Tibial nerve (tissue), 4 donors: ENCODE measurements around the gene SPDL1. TPM values are rescaled to one million over a fixed set of nuclear protein-coding genes. Genes with fewer than 3 reads are reported as not detected.
"Not testable (repeated sequence)": the region's sequence is repeated elsewhere in the genome, so short reads cannot be mapped to it uniquely, and the experiment has no call there.

Experiments
- DNase-seq, 2 donors: peaks; one replicate each; pipeline ENCODE4 v3.0.0-alpha.2; 2019; ENCODE audit warnings: low spot score in 2 of 2
- H3K27ac ChIP-seq, 4 donors: fragments of 200-600 bp; sonication (generic) in 3 of 4; one replicate each; pipeline ENCODE4 v1.5.1; 2017 to 2019; ENCODE audit warnings: mild to moderate bottlenecking in 1 of 4
- H3K27me3 ChIP-seq, 2 donors: fragments of 200-600 bp; sonication (generic) in 1 of 2; one replicate each; pipeline versions ENCODE4 v1.5.1 to v1.6.0; 2017 to 2019
- H3K36me3 ChIP-seq, 3 donors: fragments of 200-600 bp; sonication (generic); one replicate each; pipeline ENCODE4 v1.5.1; 2018 to 2019
- H3K4me1 ChIP-seq, 4 donors: fragments of 200-600 bp; sonication (generic) in 3 of 4; one replicate each; pipeline ENCODE4 v1.5.1; 2017 to 2019
- H3K4me3 ChIP-seq, 4 donors: fragments of 200-600 bp; sonication (generic) in 3 of 4; one replicate each; pipeline ENCODE4 v1.5.1; 2017 to 2019; ENCODE audit warnings: mild to moderate bottlenecking in 1 of 4, moderate library complexity in 1 of 4
- H3K9me3 ChIP-seq, 4 donors: fragments of 200-600 bp; sonication (generic) in 3 of 4; one replicate each; pipeline ENCODE4 v1.5.1; 2017 to 2019
- EP300 ChIP-seq, 2 donors: sonication (generic); formaldehyde crosslinking; IDR thresholded peaks; one replicate each; pipeline ENCODE4 v1.6.1; 2017; ENCODE audit warnings: antibody characterized with exemption in 2 of 2, mild to moderate bottlenecking in 1 of 2
- POLR2A ChIP-seq, 2 donors: fragments of 450-650 bp; IDR thresholded peaks; one replicate each; pipeline ENCODE4 v1.6.1; 2017; ENCODE audit warnings: antibody characterized with exemption in 2 of 2, mild to moderate bottlenecking in 2 of 2, moderate library complexity in 2 of 2
- WGBS, 2 donors: methylation state at CpG; one replicate each; pipeline ENCODE4 v1.1.5; 2018; 5-methylcytosine and 5-hydroxymethylcytosine counted together
- total RNA-seq, 4 donors: library from RNA; depleted of rRNA; stranded (reverse); fragments of >200 nt; gene quantifications; one replicate each; pipeline ENCODE4 v1.1.0, GENCODE V29; 2016
- TF ChIP-seq, protein P1 (sequence below), 5 experiments: fragments of 200-600 bp in 3 of 5; fragments of 450-650 bp in 2 of 5; sonication (generic) in 3 of 5; IDR thresholded peaks; one replicate each; pipeline ENCODE4 v1.5.1; 2016 to 2019; ENCODE audit warnings: antibody characterized with exemption in 5 of 5, mild to moderate bottlenecking in 3 of 5, moderate library complexity in 2 of 5

Gene SPDL1
- total RNA-seq, 4 donors from 2014 or later: 8.1 to 15.6 (median 11.7) TPM

- peaks cover 0 to 13% (median 0%) of the 10 kb centered on the region in 4 donors for H3K9me3 ChIP-seq
- no peak overlapping the region for H3K4me3 ChIP-seq
- peaks cover 0 to 34% (median 3%) of the 10 kb centered on the region in 3 donors for H3K36me3 ChIP-seq
- no peaks in the 10 kb centered on the region for H3K27me3 ChIP-seq
- H3K27ac ChIP-seq: no peak overlapping the region
- no peaks in the 10 kb centered on the region for H3K4me1 ChIP-seq
- DNase-seq: no peak
- 73 to 80% methylated on average over 3 of the region's 3 CpGs for WGBS, 2 donors
- TF ChIP-seq POLR2A (IDR thresholded peaks at IDR 0.05) (no peak), EP300 (IDR thresholded peaks at IDR 0.05) (no peak)
- TF ChIP-seq, protein P1, sequence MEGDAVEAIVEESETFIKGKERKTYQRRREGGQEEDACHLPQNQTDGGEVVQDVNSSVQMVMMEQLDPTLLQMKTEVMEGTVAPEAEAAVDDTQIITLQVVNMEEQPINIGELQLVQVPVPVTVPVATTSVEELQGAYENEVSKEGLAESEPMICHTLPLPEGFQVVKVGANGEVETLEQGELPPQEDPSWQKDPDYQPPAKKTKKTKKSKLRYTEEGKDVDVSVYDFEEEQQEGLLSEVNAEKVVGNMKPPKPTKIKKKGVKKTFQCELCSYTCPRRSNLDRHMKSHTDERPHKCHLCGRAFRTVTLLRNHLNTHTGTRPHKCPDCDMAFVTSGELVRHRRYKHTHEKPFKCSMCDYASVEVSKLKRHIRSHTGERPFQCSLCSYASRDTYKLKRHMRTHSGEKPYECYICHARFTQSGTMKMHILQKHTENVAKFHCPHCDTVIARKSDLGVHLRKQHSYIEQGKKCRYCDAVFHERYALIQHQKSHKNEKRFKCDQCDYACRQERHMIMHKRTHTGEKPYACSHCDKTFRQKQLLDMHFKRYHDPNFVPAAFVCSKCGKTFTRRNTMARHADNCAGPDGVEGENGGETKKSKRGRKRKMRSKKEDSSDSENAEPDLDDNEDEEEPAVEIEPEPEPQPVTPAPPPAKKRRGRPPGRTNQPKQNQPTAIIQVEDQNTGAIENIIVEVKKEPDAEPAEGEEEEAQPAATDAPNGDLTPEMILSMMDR (IDR thresholded peaks at IDR 0.05): no peak
These were observed 22.7 kb downstream of the SPDL1 start for GRCh38 chr5:169606279-169606678.

GRCh38 chr5:169607882-169608281 lies 24.3 kb downstream of the SPDL1 start:
- Histone ChIP-seq H3K27me3 (no peaks in the 10 kb centered on the region), H3K4me1 (no peaks in the 10 kb centered on the region), H3K9me3 (peaks cover 0 to 21% (median 2%) of the 10 kb centered on the region in 4 donors), H3K27ac (no peak overlapping the region), H3K4me3 (no peak overlapping the region), H3K36me3 (peaks cover 0 to 18% (median 0%) of the 10 kb centered on the region in 3 donors)
- no peak for DNase-seq
- TF ChIP-seq POLR2A (IDR thresholded peaks at IDR 0.05): no peak
- TF ChIP-seq, protein P1 (IDR thresholded peaks at IDR 0.05): no peak
- TF ChIP-seq EP300 (IDR thresholded peaks at IDR 0.05): no peak
- WGBS, 2 donors: 86 to 91% methylated on average over 2 of the region's 2 CpGs

DNA sequence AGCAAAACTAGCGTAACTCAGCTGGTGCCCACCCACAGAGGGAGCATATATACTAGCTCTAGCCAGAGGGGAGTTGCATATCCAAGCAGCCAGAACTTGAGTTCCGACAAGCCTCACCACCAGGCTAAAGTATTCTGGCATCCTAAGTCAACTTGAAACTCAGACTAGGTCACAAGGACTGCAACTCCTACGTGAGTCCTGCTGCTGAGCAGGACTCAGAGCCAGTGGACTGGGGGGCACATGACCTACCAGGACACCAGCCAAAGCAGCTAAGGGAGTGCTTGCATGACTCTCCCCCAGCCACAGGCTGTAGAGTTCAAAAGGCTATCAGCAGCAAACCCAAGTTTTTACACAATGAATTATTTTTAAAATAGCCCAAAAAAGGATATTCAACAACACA lies 26.1 kb downstream of the SPDL1 start:
- H3K4me1 ChIP-seq: no peaks in the 10 kb centered on the region
- no peak for DNase-seq
- no peaks in the 10 kb centered on the region for H3K27me3 ChIP-seq
- H3K9me3 ChIP-seq: peaks cover 0 to 21% (median 2%) of the 10 kb centered on the region in 4 donors
- no peak overlapping the region for H3K4me3 ChIP-seq
- TF ChIP-seq EP300 (IDR thresholded peaks at IDR 0.05): no peak
- TF ChIP-seq, protein P1 (IDR thresholded peaks at IDR 0.05): no peak
- TF ChIP-seq POLR2A (IDR thresholded peaks at IDR 0.05): no peak
- 72 to 93% methylated on average over 3 of the region's 3 CpGs for WGBS, 2 donors
- no peak overlapping the region for H3K27ac ChIP-seq
- peaks cover 0 to 3% (median 0%) of the 10 kb centered on the region in 3 donors for H3K36me3 ChIP-seq

GRCh38 chr5:169610606-169611005 lies 27.0 kb downstream of the SPDL1 start:
- DNase-seq: no peak
- no peak overlapping the region for H3K27ac ChIP-seq
- H3K36me3 ChIP-seq: no peaks in the 10 kb centered on the region
- H3K4me1 ChIP-seq: no peaks in the 10 kb centered on the region
- peaks cover 0 to 21% (median 2%) of the 10 kb centered on the region in 4 donors for H3K9me3 ChIP-seq
- H3K4me3 ChIP-seq: no peak overlapping the region
- no peaks in the 10 kb centered on the region for H3K27me3 ChIP-seq
- 80% methylated on average over 4 of the region's 4 CpGs for WGBS, 2 donors
- TF ChIP-seq EP300 (IDR thresholded peaks at IDR 0.05) (no peak), POLR2A (IDR thresholded peaks at IDR 0.05) (no peak)
- TF ChIP-seq, protein P1 (IDR thresholded peaks at IDR 0.05): no peak

DNA sequence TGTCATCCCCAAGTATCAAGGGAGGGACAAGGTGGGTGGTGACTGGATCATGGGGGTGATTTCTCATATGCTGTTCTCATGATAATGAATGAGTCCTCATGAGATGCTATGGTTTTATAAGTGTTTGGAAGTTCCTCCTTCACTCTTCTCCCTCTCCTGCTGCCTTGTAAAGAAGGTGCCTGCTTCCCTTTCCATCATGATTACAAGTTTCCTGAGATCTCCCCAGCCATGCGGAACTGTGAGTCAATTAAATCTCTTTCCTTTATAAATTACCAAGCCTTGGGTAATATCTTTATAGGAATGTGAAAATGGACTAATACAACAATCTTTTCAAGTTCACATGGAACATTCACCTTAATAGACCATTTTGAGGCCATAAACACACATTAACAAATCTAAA lies 32.0 kb downstream of the SPDL1 start:
- Histone ChIP-seq H3K36me3 (no peaks in the 10 kb centered on the region), H3K27me3 (no peaks in the 10 kb centered on the region), H3K4me1 (no peaks in the 10 kb centered on the region), H3K4me3 (no peak overlapping the region), H3K9me3 (peaks cover 0 to 19% (median 2%) of the 10 kb centered on the region in 4 donors), H3K27ac (no peak overlapping the region)
- 86 to 87% methylated on average over 1 of the region's 1 CpG for WGBS, 2 donors
- TF ChIP-seq POLR2A (IDR thresholded peaks at IDR 0.05) (no peak), EP300 (IDR thresholded peaks at IDR 0.05) (no peak)
- TF ChIP-seq, protein P1 (IDR thresholded peaks at IDR 0.05): no peak
- no peak for DNase-seq

DNA sequence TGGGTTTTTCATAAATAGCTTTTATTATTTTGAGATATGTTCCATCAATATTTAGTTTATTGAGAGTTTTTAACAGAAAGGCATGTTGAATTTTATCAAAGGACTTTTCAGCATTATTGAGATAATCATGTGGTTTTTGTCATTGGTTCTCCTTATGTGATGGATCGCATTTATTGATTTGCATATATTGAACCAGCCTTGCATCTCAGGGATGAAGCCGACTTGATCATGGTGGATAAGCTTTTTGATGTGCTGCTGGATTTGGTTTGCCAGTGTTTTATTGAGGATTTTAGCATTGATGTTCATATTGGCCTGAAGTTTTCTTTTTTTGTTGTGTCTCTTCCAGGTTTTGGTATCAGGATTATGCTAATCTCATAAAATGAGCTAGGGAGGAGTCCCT lies 40.7 kb downstream of the SPDL1 start:
- H3K27ac ChIP-seq, DNase-seq, H3K27me3 ChIP-seq, H3K4me1 ChIP-seq, H3K36me3 ChIP-seq, H3K4me3 ChIP-seq: not testable (repeated sequence)
- 88 to 91% methylated on average over 2 of the region's 2 CpGs for WGBS, 2 donors
- peaks cover 0 to 11% (median 0%) of the 10 kb centered on the region in 4 donors for H3K9me3 ChIP-seq
